GM12878 (cell line): ENCODE results near the gene HOXD13. TPM values are rescaled to one million over a fixed set of nuclear protein-coding genes. Genes with fewer than 3 reads are reported as not detected.

Experiments
- ATAC-seq: fragments of 200-7000 bp; cut with Tn5 transposase; 3 replicates; pipeline ENCODE4 v1.9.1; 2020; ENCODE audit warnings: mild to moderate bottlenecking, moderate library complexity
- BruUV-seq: library from RNA; stranded (reverse); fragments of 400-500 nt; replicated peaks from 2 replicates; lab custom pipeline; 2021; lab: Mats Ljungman, UMichigan
- CTCF ChIA-PET: fragments of 300-600 bp; sonication (Branson Sonifier 250); formaldehyde crosslinking; extraction: SDS; loops from one replicate; lab custom pipeline; 2021; ENCODE audit warnings: inconsistent platforms; lab: Yijun Ruan, JAX
- POLR2A ChIA-PET: fragments of 350-600 bp; formaldehyde crosslinking; extraction: SDS; loops from one replicate; lab custom pipeline; 2021; ENCODE audit warnings: inconsistent platforms; lab: Charles Lee
- RAD21 ChIA-PET: fragments of 300-600 bp; sonication (Branson Sonifier 250); formaldehyde crosslinking; loops from one replicate; lab custom pipeline; 2023; ENCODE audit warnings: antibody characterized with exemption; ENCODE audit not compliant: unreplicated experiment; lab: Charles Lee
- SMC1A ChIA-PET: fragments of 300-600 bp; sonication (Branson Sonifier 250); formaldehyde crosslinking; loops from one replicate; lab custom pipeline; 2023; ENCODE audit not compliant: unreplicated experiment, uncharacterized antibody; lab: Charles Lee
- DNase-seq: peaks from one replicate; pipeline ENCODE4 v3.0.0-alpha.2; 2011; ENCODE audit warnings: low read depth, low spot score
- FAIRE-seq: peaks from 3 replicates; lab custom pipeline; 2011; peaks lifted over from hg19 to GRCh38; lab: Jason Lieb, UNC
- H2AFZ ChIP-seq: 2 replicates; pipeline ENCODE4 v1.6.0; 2011; ENCODE audit warnings: low read depth, low read length, control low read depth; ENCODE audit not compliant: control insufficient read depth
- H3K27ac ChIP-seq: 2 replicates; pipeline ENCODE4 v1.5.1; 2011; ENCODE audit warnings: control low read depth; ENCODE audit not compliant: control insufficient read depth, insufficient read depth
- H3K27me3 ChIP-seq, 2 experiments: replicated peaks in 1 of 2; 2 replicates each; pipeline versions ENCODE4 v1.6.0 to v1.6.1; 2011; ENCODE audit warnings: low read length in 1 of 2; ENCODE audit not compliant: control insufficient read depth in 2 of 2, insufficient read depth in 2 of 2
- H3K36me3 ChIP-seq, 2 experiments: 2 replicates each; pipeline ENCODE4 v1.5.1; 2011; ENCODE audit warnings: low read length in 1 of 2; ENCODE audit not compliant: control insufficient read depth in 2 of 2, insufficient read depth in 2 of 2
- H3K4me1 ChIP-seq: 2 replicates; pipeline ENCODE4 v1.6.1; 2011; ENCODE audit warnings: mild to moderate bottlenecking, low read length, moderate library complexity, mixed read lengths; ENCODE audit not compliant: control insufficient read depth, insufficient read depth
- H3K4me2 ChIP-seq: 2 replicates; pipeline ENCODE4 v1.6.0; 2011; ENCODE audit warnings: control low read depth; ENCODE audit not compliant: control insufficient read depth, insufficient read depth
- H3K4me3 ChIP-seq: fragments of 200-600 bp; sonication (generic); 2 replicates; pipeline ENCODE4 v1.5.1; 2016
- H3K79me2 ChIP-seq: 2 replicates; pipeline ENCODE4 v1.6.0; 2011; ENCODE audit warnings: low read length; ENCODE audit not compliant: control insufficient read depth, insufficient read depth
- H3K9ac ChIP-seq: 2 replicates; pipeline ENCODE4 v1.8.0; 2011; ENCODE audit warnings: low read length, control low read depth, mixed read lengths; ENCODE audit not compliant: control insufficient read depth, insufficient read depth
- H3K9me3 ChIP-seq: replicated peaks from 3 replicates; pipeline ENCODE4 v1.5.1; 2011; ENCODE audit warnings: mild to moderate bottlenecking, low read length; ENCODE audit not compliant: control insufficient read depth, insufficient read depth
- H4K20me1 ChIP-seq: 2 replicates; pipeline ENCODE4 v1.6.0; 2011; ENCODE audit not compliant: control insufficient read depth, insufficient read depth
- BHLHE40 ChIP-seq, 2 experiments: fragments of 450-650 bp in 1 of 2; IDR thresholded peaks; 2 replicates each; pipeline ENCODE4 v1.6.1; 2011 to 2017; ENCODE audit warnings: low read depth in 2 of 2, borderline replicate concordance in 1 of 2, improper control_type of control experiment in 1 of 2, low read length in 1 of 2, mild to moderate bottlenecking in 1 of 2
- CBFB ChIP-seq: IDR thresholded peaks from 2 replicates; pipeline ENCODE4 v1.6.1; 2016; ENCODE audit warnings: antibody characterized with exemption, low read depth
- ESRRA ChIP-seq: IDR thresholded peaks from 2 replicates; pipeline ENCODE4 v1.6.1; 2012; ENCODE audit warnings: mild to moderate bottlenecking, low read length, improper control_type of control experiment
- HCFC1 ChIP-seq: fragments of 150-350 bp; IDR thresholded peaks from 2 replicates; pipeline ENCODE4 v1.6.1; 2014; ENCODE audit warnings: low read length
- MEF2A ChIP-seq: IDR thresholded peaks from 2 replicates; pipeline ENCODE4 v1.6.1; 2011; ENCODE audit warnings: low read depth, mild to moderate bottlenecking, low read length, moderate library complexity; ENCODE audit not compliant: insufficient read depth
- TCF3 ChIP-seq: IDR thresholded peaks from 2 replicates; pipeline ENCODE4 v1.6.1; 2012; ENCODE audit warnings: low read depth, mild to moderate bottlenecking, low read length, borderline replicate concordance; ENCODE audit not compliant: insufficient read depth
- YBX1 ChIP-seq: fragments of 450-650 bp; IDR thresholded peaks from 2 replicates; pipeline ENCODE4 v1.6.1; 2016; ENCODE audit warnings: antibody characterized with exemption
- WGBS: methylation state at CpG from one replicate; pipeline ENCODE4 v1.1.6; 2016; ENCODE audit warnings: low lambda C conversion rate; ENCODE audit not compliant: insufficient replicate concordance, insufficient coverage; ENCODE audit errors: missing lambda C conversion rate; 5-methylcytosine and 5-hydroxymethylcytosine counted together
- in situ Hi-C: fragments of 300-500 bp; cut with MboI; formaldehyde crosslinking; loops from 9 replicates; pipeline ENCODE4 v1.14.3; 2018; ENCODE audit warnings: mixed read lengths
- intact Hi-C: fragments of 100-400 bp; cut with micrococcal nuclease; formaldehyde crosslinking; loops from one replicate; pipeline ENCODE4 v1.14.2; 2022; ENCODE audit not compliant: unreplicated experiment
- polyA plus RNA-seq, 11 experiments: library from polyadenylated mRNA; depleted of rRNA in 4 of 11; unstranded in 6 of 11; stranded (reverse) in 5 of 11; fragments of >200 nt; fragmentation: Nextera tagmentation in 4 of 11; fragmentation: Illumina TruSeq in 1 of 11; extraction: Ambion mirVana in 4 of 11; extraction: Trizol in 1 of 11; gene quantifications; 1 replicate in 1 of 11; 2 replicates in 10 of 11; pipeline versions ENCODE4 v1.2.1 to v1.2.3, GENCODE V29; 2011 to 2016; ENCODE audit warnings: inconsistent platforms in 2 of 11, missing spikeins in 2 of 11, low read depth in 1 of 11
- total RNA-seq, 4 experiments: library from RNA; depleted of rRNA in 3 of 4; stranded (reverse); fragments of >200 nt in 3 of 4; fragmentation: Illumina TruSeq in 1 of 4; extraction: Trizol in 1 of 4; gene quantifications; 2 replicates each; pipeline versions ENCODE4 v1.2.1 to v1.2.3, GENCODE V29; 2013 to 2021
- TF ChIP-seq, protein P1 (sequence below): fragments of 450-650 bp; IDR thresholded peaks from 2 replicates; pipeline ENCODE4 v1.6.1; 2016; ENCODE audit warnings: mild to moderate bottlenecking
- TF ChIP-seq, protein P2 (sequence below): IDR thresholded peaks from 2 replicates; pipeline ENCODE4 v1.6.1; 2011; ENCODE audit warnings: low read depth, low read length, improper control_type of control experiment, borderline replicate concordance
- TF ChIP-seq, protein P3 (sequence below): IDR thresholded peaks from 2 replicates; pipeline ENCODE4 v1.6.1; 2012; ENCODE audit warnings: low read depth, low read length, improper control_type of control experiment

The HOXD13 gene
- total and polyA plus RNA-seq, 10 of the 15 experiments (the other 5 are each of a cell fraction or from before 2014, with no cell fraction given): not detected

DNA sequence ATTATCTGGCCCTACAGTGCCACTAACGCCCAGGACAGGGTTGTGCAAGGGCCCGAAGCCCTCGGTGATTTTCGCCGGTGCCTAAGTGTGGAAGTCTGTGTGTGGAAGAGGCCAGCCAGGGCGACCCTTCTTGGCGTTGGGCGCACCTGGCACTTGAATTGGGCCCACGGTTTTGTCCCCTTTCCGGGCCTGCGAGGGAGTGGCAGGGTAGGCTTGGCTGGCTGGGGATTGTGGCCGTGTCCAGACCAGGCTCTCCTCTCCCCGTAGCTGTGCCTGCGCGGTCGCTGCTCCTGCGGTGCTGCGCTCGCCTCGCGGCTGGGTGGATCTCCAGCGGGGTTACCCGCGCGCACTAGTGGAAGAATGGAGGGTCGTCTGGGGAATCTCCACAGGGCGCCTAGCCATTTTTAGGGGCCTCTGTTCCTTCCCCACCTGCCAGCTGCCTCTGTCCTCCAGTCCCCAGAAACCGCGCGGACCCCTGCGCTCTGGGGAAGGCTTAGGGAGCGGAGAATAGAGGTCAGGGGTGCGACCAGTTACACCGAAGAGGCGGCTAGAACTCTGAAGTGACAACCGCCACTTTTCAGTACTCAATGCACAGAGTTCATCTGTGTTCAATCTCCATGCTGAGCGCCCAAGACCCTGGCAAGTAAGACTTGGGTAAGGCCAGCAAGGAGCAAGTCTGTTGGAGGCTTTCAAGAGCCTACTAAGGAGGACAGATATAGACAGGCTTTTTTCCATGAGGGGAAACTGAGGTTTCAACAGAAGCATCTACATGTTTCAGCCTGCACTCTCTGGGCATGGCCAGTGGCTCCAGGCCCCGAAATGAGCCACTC is 24.7 kb upstream of the HOXD13 start (continued):
- TF ChIP-seq, protein P1, sequence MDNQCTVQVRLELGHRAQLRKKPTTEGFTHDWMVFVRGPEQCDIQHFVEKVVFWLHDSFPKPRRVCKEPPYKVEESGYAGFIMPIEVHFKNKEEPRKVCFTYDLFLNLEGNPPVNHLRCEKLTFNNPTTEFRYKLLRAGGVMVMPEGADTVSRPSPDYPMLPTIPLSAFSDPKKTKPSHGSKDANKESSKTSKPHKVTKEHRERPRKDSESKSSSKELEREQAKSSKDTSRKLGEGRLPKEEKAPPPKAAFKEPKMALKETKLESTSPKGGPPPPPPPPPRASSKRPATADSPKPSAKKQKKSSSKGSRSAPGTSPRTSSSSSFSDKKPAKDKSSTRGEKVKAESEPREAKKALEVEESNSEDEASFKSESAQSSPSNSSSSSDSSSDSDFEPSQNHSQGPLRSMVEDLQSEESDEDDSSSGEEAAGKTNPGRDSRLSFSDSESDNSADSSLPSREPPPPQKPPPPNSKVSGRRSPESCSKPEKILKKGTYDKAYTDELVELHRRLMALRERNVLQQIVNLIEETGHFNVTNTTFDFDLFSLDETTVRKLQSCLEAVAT: no peak
- TF ChIP-seq MEF2A (no peak), BHLHE40 (IDR thresholded peaks at IDR 0.05; ENCODE audit: borderline replicate concordance in 1 of 2, low read depth in 2 of 2, low read length in 1 of 2) (no peak)
- TF ChIP-seq, protein P2, sequence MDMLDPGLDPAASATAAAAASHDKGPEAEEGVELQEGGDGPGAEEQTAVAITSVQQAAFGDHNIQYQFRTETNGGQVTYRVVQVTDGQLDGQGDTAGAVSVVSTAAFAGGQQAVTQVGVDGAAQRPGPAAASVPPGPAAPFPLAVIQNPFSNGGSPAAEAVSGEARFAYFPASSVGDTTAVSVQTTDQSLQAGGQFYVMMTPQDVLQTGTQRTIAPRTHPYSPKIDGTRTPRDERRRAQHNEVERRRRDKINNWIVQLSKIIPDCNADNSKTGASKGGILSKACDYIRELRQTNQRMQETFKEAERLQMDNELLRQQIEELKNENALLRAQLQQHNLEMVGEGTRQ: no peak
- TF ChIP-seq, protein P3, sequence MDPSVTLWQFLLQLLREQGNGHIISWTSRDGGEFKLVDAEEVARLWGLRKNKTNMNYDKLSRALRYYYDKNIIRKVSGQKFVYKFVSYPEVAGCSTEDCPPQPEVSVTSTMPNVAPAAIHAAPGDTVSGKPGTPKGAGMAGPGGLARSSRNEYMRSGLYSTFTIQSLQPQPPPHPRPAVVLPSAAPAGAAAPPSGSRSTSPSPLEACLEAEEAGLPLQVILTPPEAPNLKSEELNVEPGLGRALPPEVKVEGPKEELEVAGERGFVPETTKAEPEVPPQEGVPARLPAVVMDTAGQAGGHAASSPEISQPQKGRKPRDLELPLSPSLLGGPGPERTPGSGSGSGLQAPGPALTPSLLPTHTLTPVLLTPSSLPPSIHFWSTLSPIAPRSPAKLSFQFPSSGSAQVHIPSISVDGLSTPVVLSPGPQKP: no peak
- TF ChIP-seq, all 136 proteins: peak for 0

DNA sequence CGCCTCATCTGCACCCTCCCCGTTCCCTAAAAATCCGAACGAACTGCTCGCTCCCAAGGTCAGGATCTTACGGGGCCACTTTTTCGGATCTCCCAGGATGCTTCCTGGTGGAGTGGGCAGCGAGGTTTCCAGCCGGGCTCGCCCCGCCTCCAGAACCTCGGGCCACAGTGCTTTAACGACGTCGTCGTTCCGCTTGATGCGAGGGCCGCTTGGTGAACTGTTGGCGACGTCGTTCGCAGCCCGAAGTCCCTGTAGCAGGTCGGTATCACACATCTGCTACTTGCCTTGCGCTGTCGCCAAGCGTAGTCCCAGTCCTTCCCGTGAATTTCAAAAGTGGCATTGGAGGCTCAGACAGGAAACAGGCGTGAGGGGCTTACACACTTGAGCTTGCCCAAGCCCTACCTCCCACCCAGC is 24.1 kb upstream of the HOXD13 start:
- H4K20me1 ChIP-seq: no peaks in the 10 kb centered on the region
- no peak for TF ChIP-seq TCF3
- TF ChIP-seq HCFC1: no peak
- no peak for TF ChIP-seq CBFB
- TF ChIP-seq, protein P2: no peak
- TF ChIP-seq YBX1: no peak
- no peak for TF ChIP-seq ESRRA
- H3K9me3 ChIP-seq: no peaks in the 10 kb centered on the region; the same call in 1 of the 3 replicates
- no peak overlapping the region for H3K4me3 ChIP-seq
- SMC1A ChIA-PET: no interaction called here
- no peak overlapping the region for H2AFZ ChIP-seq
- WGBS: 32% methylated on average over 30 of the region's 30 CpGs
- H3K4me1 ChIP-seq: no peaks in the 10 kb centered on the region; the same call in 1 of the 2 replicates
- no peak overlapping the region for H3K9ac ChIP-seq
- FAIRE-seq: no peak
- no TSS peak for BruUV-seq
- H3K36me3 ChIP-seq: no peaks in the 10 kb centered on the region
- intact Hi-C loops (no loop called here), in situ Hi-C loops (no loop called here)
- CTCF ChIA-PET: no interaction called here
- no peak overlapping the region for H3K27ac ChIP-seq
- no peaks in the 10 kb centered on the region for H3K79me2 ChIP-seq
- no peak for DNase-seq
- RAD21 ChIA-PET: no interaction called here
- peaks cover 17 to 39% of the 10 kb centered on the region in 2 experiments for H3K27me3 ChIP-seq
- POLR2A ChIA-PET: no interaction called here
- no peak for ATAC-seq
- H3K4me2 ChIP-seq: no peak overlapping the region
